T-helper 1 cell treated with Interleukin-12 subunit alpha and Interleukin-12 subunit beta and Interleukin-4 antibody, amounts not matched to agents 30 μg/mL and 1 μg/mL, for 36 hours (primary cell): Measurements from ENCODE around the gene GLT1D1.

ENCODE experiments used
- H3K27ac Mint-ChIP-seq: one replicate; pipeline ENCODE4 v1.8.0; 2021; ENCODE audit warnings: mild to moderate bottlenecking, mixed read lengths
- H3K27me3 Mint-ChIP-seq: one replicate; pipeline ENCODE4 v1.8.0; 2021; ENCODE audit warnings: low read depth, mixed read lengths
- H3K36me3 Mint-ChIP-seq: one replicate; pipeline ENCODE4 v1.8.0; 2021; ENCODE audit warnings: low read depth, mixed read lengths
- H3K4me1 Mint-ChIP-seq: one replicate; pipeline ENCODE4 v1.8.0; 2021; ENCODE audit warnings: low read depth, mixed read lengths
- H3K4me3 Mint-ChIP-seq: one replicate; pipeline ENCODE4 v1.8.0; 2021; ENCODE audit warnings: mild to moderate bottlenecking, moderate library complexity, mixed read lengths
- H3K9me3 Mint-ChIP-seq: one replicate; pipeline ENCODE4 v1.8.0; 2021; ENCODE audit warnings: mixed read lengths

Gene GLT1D1

DNA sequence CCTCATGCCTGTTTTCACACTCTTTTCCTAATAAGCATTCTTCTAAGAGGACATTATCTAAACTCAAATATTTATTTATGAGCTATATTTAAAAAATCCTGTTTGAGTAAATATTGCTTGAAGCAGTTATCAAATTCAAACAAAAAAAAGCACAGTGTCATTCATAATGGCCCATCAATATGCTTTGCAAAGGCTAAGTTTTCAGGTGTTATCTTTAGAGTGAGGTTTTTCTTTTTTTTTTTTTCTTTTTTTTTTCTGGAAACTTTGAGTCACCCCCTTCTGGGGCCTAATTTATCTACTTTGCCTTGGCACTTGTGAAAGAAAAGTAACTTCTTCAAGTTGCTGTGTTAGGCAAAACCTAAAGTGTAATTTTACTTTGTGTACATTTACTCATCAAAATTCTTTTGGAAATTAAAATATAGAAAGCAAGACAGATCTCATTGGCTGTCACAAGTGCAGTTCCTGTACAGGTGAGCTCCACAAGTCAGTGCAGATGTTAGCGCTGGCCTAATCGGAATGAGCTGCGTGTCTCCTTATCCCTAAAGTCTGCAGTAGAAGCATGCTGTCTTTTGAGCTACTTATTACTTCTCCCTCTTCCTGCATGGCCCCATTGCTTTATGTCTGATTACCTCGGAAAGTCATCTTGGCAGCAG is 53.3 kb downstream of the GLT1D1 start:
- H3K27me3 Mint-ChIP-seq = no peaks in the 10 kb centered on the region
- no peak overlapping the region for H3K27ac Mint-ChIP-seq
- peaks cover 3% of the 10 kb centered on the region for H3K36me3 Mint-ChIP-seq
- H3K4me1 Mint-ChIP-seq = peaks cover 2% of the 10 kb centered on the region
- no peak overlapping the region for H3K4me3 Mint-ChIP-seq
- H3K9me3 Mint-ChIP-seq = no peaks in the 10 kb centered on the region

DNA sequence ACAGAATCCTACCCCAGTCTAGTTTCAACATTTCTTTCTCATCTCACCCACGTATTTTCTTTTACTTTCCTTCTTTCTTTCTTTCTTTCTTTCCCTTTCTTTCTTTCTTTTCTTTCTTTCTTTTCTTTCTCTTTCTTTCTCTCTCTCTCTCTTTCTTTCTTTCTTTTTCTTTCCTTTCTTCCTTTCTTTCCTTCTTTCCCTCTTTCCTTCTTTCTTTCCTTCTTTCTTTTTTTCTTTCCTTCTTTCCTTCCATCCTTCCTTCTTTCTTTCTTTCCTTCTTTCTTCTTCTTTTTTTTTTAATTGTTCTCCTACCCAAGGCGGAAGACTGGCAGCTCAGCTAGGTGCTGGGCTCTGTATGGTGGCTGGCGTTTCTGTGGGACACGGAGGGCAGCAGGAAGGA is 55.0 kb downstream of the GLT1D1 start:
- Mint-ChIP-seq H3K27ac (no peak overlapping the region), H3K27me3 (no peaks in the 10 kb centered on the region), H3K36me3 (no peaks in the 10 kb centered on the region), H3K9me3 (no peaks in the 10 kb centered on the region), H3K4me3 (no peak overlapping the region), H3K4me1 (peaks cover 2% of the 10 kb centered on the region)

DNA sequence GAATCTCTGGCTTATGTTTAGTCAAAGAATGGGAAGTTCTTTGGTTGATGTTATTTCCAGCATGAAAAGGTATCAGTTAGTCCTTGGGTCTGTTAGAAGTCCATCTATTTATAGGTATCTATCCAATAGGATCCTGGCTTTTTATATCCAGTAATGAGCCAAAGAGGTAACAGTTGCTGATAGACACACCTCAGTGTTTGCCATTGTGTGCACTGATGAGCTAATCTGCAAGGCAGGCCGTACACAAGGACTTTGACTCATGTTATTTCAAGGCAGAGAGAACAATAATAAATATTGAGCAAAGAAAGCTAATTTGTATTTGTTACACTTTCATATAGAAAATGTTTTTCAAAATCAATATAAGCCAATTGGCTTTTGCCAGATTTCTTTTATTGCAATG is 56.4 kb downstream of the GLT1D1 start:
- Mint-ChIP-seq H3K4me3 (no peak overlapping the region), H3K27me3 (no peaks in the 10 kb centered on the region), H3K9me3 (no peaks in the 10 kb centered on the region), H3K36me3 (no peaks in the 10 kb centered on the region), H3K4me1 (peaks cover 3% of the 10 kb centered on the region), H3K27ac (no peak overlapping the region)

DNA sequence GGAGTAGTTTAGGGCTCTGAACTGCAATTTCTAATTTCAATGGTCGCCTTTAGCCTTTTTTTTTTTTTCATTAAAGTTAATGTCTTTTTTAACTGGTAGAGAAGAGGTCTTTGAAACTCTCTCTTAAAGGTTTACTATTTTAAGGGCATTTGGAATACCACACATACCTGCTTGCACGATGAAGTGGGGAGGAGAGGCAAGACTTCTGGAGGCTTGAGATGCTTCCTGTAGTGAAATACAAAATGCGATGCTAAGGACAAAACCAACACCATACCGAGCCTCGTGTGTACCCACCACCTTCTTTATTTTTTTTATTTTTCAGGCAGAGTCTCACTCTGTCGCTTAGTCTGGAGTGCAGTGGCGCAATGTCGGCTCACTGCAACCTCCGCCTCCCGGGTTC is 57.4 kb downstream of the GLT1D1 start:
- no peaks in the 10 kb centered on the region for H3K27me3 Mint-ChIP-seq
- no peak overlapping the region for H3K27ac Mint-ChIP-seq
- H3K4me1 Mint-ChIP-seq = peaks cover 6% of the 10 kb centered on the region
- H3K36me3 Mint-ChIP-seq = no peaks in the 10 kb centered on the region
- H3K4me3 Mint-ChIP-seq = no peak overlapping the region
- H3K9me3 Mint-ChIP-seq = no peaks in the 10 kb centered on the region

DNA sequence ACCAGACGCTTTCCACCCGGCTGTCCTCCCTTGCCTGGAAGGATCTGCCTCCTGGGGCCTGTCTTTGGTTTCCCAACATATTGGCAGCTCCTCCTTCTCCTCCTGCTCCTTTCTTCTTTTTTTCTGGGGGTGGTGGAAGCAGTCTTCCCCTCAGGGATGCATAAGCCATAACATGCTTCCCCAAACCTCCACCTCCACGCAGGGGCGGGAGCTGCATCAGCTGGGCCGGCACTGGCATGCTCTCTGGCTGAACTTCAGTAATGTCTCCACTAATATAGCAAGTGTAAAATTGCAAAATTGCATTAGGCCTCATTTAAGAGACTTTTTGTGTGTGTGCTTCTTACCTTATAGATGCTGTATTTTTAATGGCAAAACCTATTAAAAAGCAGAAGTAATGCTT is 58.6 kb downstream of the GLT1D1 start:
- Mint-ChIP-seq H3K27me3 (no peaks in the 10 kb centered on the region), H3K9me3 (no peaks in the 10 kb centered on the region), H3K27ac (no peak overlapping the region), H3K36me3 (no peaks in the 10 kb centered on the region), H3K4me3 (no peak overlapping the region), H3K4me1 (peaks cover 12% of the 10 kb centered on the region)

DNA sequence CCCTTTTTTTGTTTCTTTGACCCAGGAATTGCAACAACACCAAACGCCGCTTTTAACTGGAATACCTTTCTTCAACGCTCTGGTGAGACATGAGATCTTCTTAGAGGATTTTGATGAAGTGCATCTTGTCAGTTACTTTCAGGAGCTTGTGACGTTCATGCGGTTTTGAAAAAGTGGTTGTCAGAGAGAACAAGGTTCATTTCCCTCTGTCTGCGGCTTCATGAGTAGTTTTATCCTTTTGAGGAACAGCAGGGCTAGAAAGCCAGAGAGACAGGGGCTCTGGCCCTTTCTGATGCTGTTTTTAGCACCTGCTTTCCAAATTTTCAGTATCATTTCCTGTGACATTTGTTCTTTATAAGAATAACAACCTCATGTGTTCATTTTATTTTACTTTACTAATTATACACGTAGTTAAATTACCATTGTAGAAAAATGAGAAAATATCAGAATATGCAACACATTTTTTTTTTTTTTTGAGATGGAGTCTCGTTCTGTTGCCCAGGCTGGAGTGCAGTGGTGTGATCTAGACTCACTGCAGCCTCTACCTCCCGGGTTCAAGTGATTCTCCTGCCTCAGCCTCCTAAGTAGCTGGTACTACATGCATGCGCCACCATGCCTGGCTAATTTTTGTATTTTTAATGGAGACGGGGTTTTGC is 61.8 kb downstream of the GLT1D1 start:
- peak overlapping the region; percentile 26 for H3K4me3 Mint-ChIP-seq
- H3K4me1 Mint-ChIP-seq = peaks cover 10% of the 10 kb centered on the region
- peaks cover 3% of the 10 kb centered on the region for H3K27me3 Mint-ChIP-seq
- no peaks in the 10 kb centered on the region for H3K9me3 Mint-ChIP-seq
- no peak overlapping the region for H3K27ac Mint-ChIP-seq
- H3K36me3 Mint-ChIP-seq = no peaks in the 10 kb centered on the region

DNA sequence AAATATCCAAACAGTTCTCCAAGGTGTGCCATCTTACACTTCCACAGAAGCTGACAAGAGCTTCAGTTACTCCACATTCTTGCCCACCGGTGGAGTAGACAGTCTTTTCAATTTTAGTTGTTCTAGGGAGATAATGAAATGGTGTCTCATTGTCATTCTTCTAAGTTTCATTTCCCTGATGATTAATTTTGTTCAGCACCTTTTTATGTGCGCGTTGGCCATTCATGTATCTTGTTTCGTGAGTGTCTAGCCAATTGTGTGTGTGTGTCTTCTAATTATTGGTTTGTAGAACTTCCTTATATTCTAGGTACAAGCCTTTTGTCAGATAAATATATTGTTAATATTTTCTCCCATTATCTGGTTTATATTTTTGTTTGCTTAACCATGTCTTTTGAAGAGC is 63.1 kb downstream of the GLT1D1 start:
- H3K36me3 Mint-ChIP-seq = no peaks in the 10 kb centered on the region
- no peak overlapping the region for H3K4me3 Mint-ChIP-seq
- no peak overlapping the region for H3K27ac Mint-ChIP-seq
- peaks cover 10% of the 10 kb centered on the region for H3K4me1 Mint-ChIP-seq
- peaks cover 3% of the 10 kb centered on the region for H3K27me3 Mint-ChIP-seq
- no peaks in the 10 kb centered on the region for H3K9me3 Mint-ChIP-seq

- Mint-ChIP-seq H3K4me3 (no peak overlapping the region), H3K9me3 (no peaks in the 10 kb centered on the region), H3K27ac (no peak overlapping the region), H3K36me3 (no peaks in the 10 kb centered on the region), H3K27me3 (peaks cover 3% of the 10 kb centered on the region), H3K4me1 (peaks cover 10% of the 10 kb centered on the region)
Measured at GRCh38 chr12:128918481-128919260, 65.4 kb downstream of the GLT1D1 start.

DNA sequence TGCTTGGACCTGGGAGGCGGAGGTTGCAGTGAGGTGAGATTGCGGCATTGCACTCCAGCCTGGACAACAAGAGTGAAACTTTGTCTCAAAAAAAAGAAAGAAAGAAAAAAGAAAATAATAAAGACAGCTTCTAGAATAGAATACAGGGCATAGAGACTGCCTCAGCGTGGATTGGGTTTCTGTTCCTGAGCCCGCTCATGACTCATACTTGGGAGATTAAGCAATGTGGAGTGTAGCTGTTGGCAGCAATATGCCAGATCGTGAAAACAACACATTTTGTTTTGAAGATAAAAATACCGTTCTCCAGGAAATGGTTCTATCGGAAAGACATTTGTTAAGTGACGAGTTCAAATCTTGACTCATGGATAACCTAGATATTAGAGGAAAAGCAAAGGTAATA is 67.2 kb downstream of the GLT1D1 start:
- peaks cover 3% of the 10 kb centered on the region for H3K27me3 Mint-ChIP-seq

GRCh38 chr12:128928361-128928760 is 75.1 kb downstream of the GLT1D1 start:
- H3K27ac Mint-ChIP-seq = no peak overlapping the region
- H3K27me3 Mint-ChIP-seq = no peaks in the 10 kb centered on the region
- H3K36me3 Mint-ChIP-seq = no peaks in the 10 kb centered on the region
- H3K4me3 Mint-ChIP-seq = no peak overlapping the region
- peaks cover 1% of the 10 kb centered on the region for H3K4me1 Mint-ChIP-seq
- H3K9me3 Mint-ChIP-seq = no peaks in the 10 kb centered on the region

More for the DNA sequence above, 67.2 kb downstream of the GLT1D1 start:
- no peak overlapping the region for H3K27ac Mint-ChIP-seq
- H3K36me3 Mint-ChIP-seq = no peaks in the 10 kb centered on the region
- H3K9me3 Mint-ChIP-seq = no peaks in the 10 kb centered on the region
- no peak overlapping the region for H3K4me3 Mint-ChIP-seq
- H3K4me1 Mint-ChIP-seq = peaks cover 7% of the 10 kb centered on the region

GRCh38 chr12:128929057-128929456 is 75.8 kb downstream of the GLT1D1 start:
- Mint-ChIP-seq H3K27ac (no peak overlapping the region), H3K4me1 (peaks cover 1% of the 10 kb centered on the region), H3K27me3 (peaks cover 3% of the 10 kb centered on the region), H3K9me3 (no peaks in the 10 kb centered on the region), H3K4me3 (no peak overlapping the region), H3K36me3 (no peaks in the 10 kb centered on the region)

GRCh38 chr12:128930606-128931005 is 77.3 kb downstream of the GLT1D1 start:
- H3K27ac Mint-ChIP-seq = no peak overlapping the region
- H3K4me1 Mint-ChIP-seq = peaks cover 1% of the 10 kb centered on the region
- no peaks in the 10 kb centered on the region for H3K9me3 Mint-ChIP-seq
- H3K36me3 Mint-ChIP-seq = no peaks in the 10 kb centered on the region
- no peak overlapping the region for H3K4me3 Mint-ChIP-seq
- peaks cover 3% of the 10 kb centered on the region for H3K27me3 Mint-ChIP-seq

- Mint-ChIP-seq H3K9me3 (no peaks in the 10 kb centered on the region), H3K4me1 (peaks cover 1% of the 10 kb centered on the region), H3K36me3 (no peaks in the 10 kb centered on the region), H3K27me3 (peaks cover 3% of the 10 kb centered on the region), H3K27ac (no peak overlapping the region), H3K4me3 (no peak overlapping the region)
Measured at GRCh38 chr12:128932521-128932920, 79.2 kb downstream of the GLT1D1 start.

GRCh38 chr12:128933039-128933438 is 79.8 kb downstream of the GLT1D1 start:
- Mint-ChIP-seq H3K4me1 (peaks cover 1% of the 10 kb centered on the region), H3K27ac (no peak overlapping the region), H3K27me3 (peaks cover 3% of the 10 kb centered on the region), H3K9me3 (no peaks in the 10 kb centered on the region), H3K36me3 (no peaks in the 10 kb centered on the region), H3K4me3 (no peak overlapping the region)

GRCh38 chr12:128933926-128934325 is 80.6 kb downstream of the GLT1D1 start:
- no peak overlapping the region for H3K4me3 Mint-ChIP-seq
- peaks cover 3% of the 10 kb centered on the region for H3K27me3 Mint-ChIP-seq
- no peaks in the 10 kb centered on the region for H3K36me3 Mint-ChIP-seq
- no peaks in the 10 kb centered on the region for H3K9me3 Mint-ChIP-seq
- H3K27ac Mint-ChIP-seq = no peak overlapping the region
- H3K4me1 Mint-ChIP-seq = peaks cover 1% of the 10 kb centered on the region
